HCT116 (cell line): ENCODE results near the gene IL26. TPM values are rescaled to one million over a fixed set of nuclear protein-coding genes. Genes with fewer than 3 reads are reported as not detected.

Source experiments
- ATAC-seq: fragments of 200-7000 bp; cut with Tn5 transposase; 2 replicates; pipeline ENCODE4 v1.9.1; 2020; ENCODE audit warnings: mild to moderate bottlenecking, moderate library complexity
- BruUV-seq: library from RNA; stranded (reverse); fragments of 400-500 nt; replicated peaks from 2 replicates; lab custom pipeline; 2021; lab: Mats Ljungman, UMichigan
- CTCF ChIA-PET: fragments of 300-600 bp; sonication (Branson Sonifier 250); formaldehyde crosslinking; loops from one replicate; lab custom pipeline; 2021; ENCODE audit warnings: antibody characterized with exemption; lab: Charles Lee
- POLR2A ChIA-PET: fragments of 300-600, 350-600 bp; sonication (Branson Sonifier 250); formaldehyde crosslinking; loops from one replicate; lab custom pipeline; 2021; ENCODE audit warnings: antibody characterized with exemption; lab: Charles Lee
- RAD21 ChIA-PET, 2 experiments: fragments of 300-600 bp; sonication (Branson Sonifier 250); formaldehyde crosslinking; loops; one replicate each; lab custom pipeline; 2023; ENCODE audit warnings: low total read pairs in 2 of 2; ENCODE audit not compliant: uncharacterized antibody in 2 of 2, unreplicated experiment in 2 of 2, low non-redundant PET in 1 of 2; lab: Charles Lee
- DNase-seq: peaks from one replicate; pipeline ENCODE4 v3.0.0-alpha.2; 2010; ENCODE audit warnings: low read depth, low spot score
- H2AFZ ChIP-seq: fragments of 200-600 bp; shearing (Covaris generic), sonication (generic); 2 replicates; pipeline ENCODE4 v1.6.1; 2017; ENCODE audit warnings: low read depth, mixed run types, mixed read lengths, antibody characterized with exemption, low read length; ENCODE audit not compliant: poor library complexity, severe bottlenecking
- H3K27ac ChIP-seq: 2 replicates; pipeline ENCODE4 v1.5.1; 2012; ENCODE audit warnings: low read depth, low read length
- H3K27me3 ChIP-seq: fragments of 200-600 bp; sonication (generic); 2 replicates; pipeline ENCODE4 v1.6.1; 2016; ENCODE audit warnings: mixed run types, low read length, mixed read lengths; ENCODE audit not compliant: insufficient read depth
- H3K36me3 ChIP-seq, 2 experiments: fragments of 200-500 bp in 1 of 2; fragments of 200-600 bp in 1 of 2; sonication (Bioruptor generic) in 1 of 2; sonication (generic) in 1 of 2; 2 replicates each; pipeline versions ENCODE4 v1.5.1 to v1.6.1; 2014 to 2016; ENCODE audit warnings: low read length in 2 of 2, inconsistent platforms in 1 of 2, mixed read lengths in 1 of 2, mixed run types in 1 of 2; ENCODE audit not compliant: insufficient read depth in 2 of 2, control insufficient read depth in 1 of 2
- H3K4me1 ChIP-seq, 2 experiments: fragments of 200-600 bp in 1 of 2; sonication (generic) in 1 of 2; 2 replicates each; pipeline versions ENCODE4 v1.5.1 to v1.6.1; 2012 to 2017; ENCODE audit warnings: low read length in 2 of 2, inconsistent platforms in 1 of 2, mild to moderate bottlenecking in 1 of 2, mixed read lengths in 1 of 2, mixed run types in 1 of 2, moderate library complexity in 1 of 2; ENCODE audit not compliant: insufficient read depth in 2 of 2, control insufficient read depth in 1 of 2
- H3K4me2 ChIP-seq: fragments of 200-600 bp; sonication (generic); 2 replicates; pipeline ENCODE4 v1.6.1; 2017; ENCODE audit warnings: mixed run types, low read length, mixed read lengths
- H3K4me3 ChIP-seq, 2 experiments: fragments of 200-600 bp in 1 of 2; sonication (generic) in 1 of 2; replicated peaks in 1 of 2; 2 replicates each; pipeline ENCODE4 v1.5.1; 2011 to 2016; ENCODE audit warnings: low read length in 2 of 2, control low read depth in 1 of 2, low read depth in 1 of 2, mild to moderate bottlenecking in 1 of 2, mixed read lengths in 1 of 2, mixed run types in 1 of 2
- H3K79me2 ChIP-seq: fragments of 200-600 bp; sonication (generic); 2 replicates; pipeline ENCODE4 v1.6.1; 2017; ENCODE audit warnings: mild to moderate bottlenecking, mixed run types, low read length, moderate library complexity, mixed read lengths; ENCODE audit not compliant: insufficient read depth
- H3K9ac ChIP-seq: fragments of 200-600 bp; sonication (generic); 2 replicates; pipeline ENCODE4 v1.6.1; 2016; ENCODE audit warnings: low read length, mixed read lengths
- H3K9me2 ChIP-seq: fragments of 200-600 bp; sonication (generic), shearing (Covaris generic); 2 replicates; pipeline ENCODE4 v1.6.1; 2017; ENCODE audit warnings: mixed run types, mild to moderate bottlenecking, moderate library complexity; ENCODE audit not compliant: insufficient read depth
- H3K9me3 ChIP-seq, 2 experiments: fragments of 200-500 bp in 1 of 2; fragments of 200-600 bp in 1 of 2; sonication (Bioruptor generic) in 1 of 2; sonication (generic) in 1 of 2; 2 replicates each; pipeline ENCODE4 v1.6.1; 2014 to 2017; ENCODE audit warnings: low read length in 2 of 2, mixed read lengths in 2 of 2, inconsistent platforms in 1 of 2, low read depth in 1 of 2, mild to moderate bottlenecking in 1 of 2, mixed run types in 1 of 2, moderate library complexity in 1 of 2; ENCODE audit not compliant: control insufficient read depth in 1 of 2, insufficient read depth in 1 of 2
- H4K20me1 ChIP-seq: fragments of 200-600 bp; sonication (generic), shearing (Covaris generic); 2 replicates; pipeline ENCODE4 v1.6.1; 2017; ENCODE audit warnings: mixed run types, mild to moderate bottlenecking, moderate library complexity; ENCODE audit not compliant: insufficient read depth
- CBX3 ChIP-seq: IDR thresholded peaks from 2 replicates; pipeline ENCODE4 v1.6.1; 2012; ENCODE audit warnings: low read depth
- CEBPB ChIP-seq: IDR thresholded peaks from 2 replicates; pipeline ENCODE4 v1.6.1; 2012; ENCODE audit warnings: low read depth
- EGR1 ChIP-seq: IDR thresholded peaks from 2 replicates; pipeline ENCODE4 v1.6.1; 2012; ENCODE audit warnings: low read depth
- ELF1 ChIP-seq: IDR thresholded peaks from 2 replicates; pipeline ENCODE4 v1.6.1; 2012; ENCODE audit warnings: low read depth, borderline replicate concordance
- EZH2 ChIP-seq: fragments of 200-600 bp; sonication (generic); IDR thresholded peaks from 2 replicates; pipeline ENCODE4 v1.6.1; 2017; ENCODE audit warnings: antibody characterized with exemption, mixed run types
- EZH2phosphoT487 ChIP-seq: fragments of 200-600 bp; IDR thresholded peaks from 2 replicates; pipeline ENCODE4 v1.6.1; 2018; ENCODE audit warnings: antibody characterized with exemption, borderline replicate concordance
- FOSL1 ChIP-seq: IDR thresholded peaks from 2 replicates; pipeline ENCODE4 v1.6.1; 2012; ENCODE audit warnings: low read depth
- JUND ChIP-seq: IDR thresholded peaks from 2 replicates; pipeline ENCODE4 v1.6.1; 2012
- POLR2A ChIP-seq: IDR thresholded peaks from 2 replicates; pipeline ENCODE4 v1.7.0; 2011; ENCODE audit warnings: borderline replicate concordance; ENCODE audit not compliant: insufficient read depth, insufficient read length; ENCODE audit errors: extremely low read depth
- RAD21 ChIP-seq: IDR thresholded peaks from 2 replicates; pipeline ENCODE4 v1.6.1; 2012; ENCODE audit warnings: low read depth, mild to moderate bottlenecking
- SRF ChIP-seq: IDR thresholded peaks from 2 replicates; pipeline ENCODE4 v1.6.1; 2012; ENCODE audit warnings: low read depth
- ZFX ChIP-seq: fragments of 450-650 bp; IDR thresholded peaks from 2 replicates; pipeline ENCODE4 v1.6.1; 2017
- intact Hi-C: fragments of 100-400 bp; cut with micrococcal nuclease; formaldehyde crosslinking; loops from 2 replicates; pipeline ENCODE4 v1.10.0; 2022
- total RNA-seq: library from RNA; stranded (reverse); gene quantifications from one replicate; pipeline ENCODE4 v1.2.1, GENCODE V29; 2021; ENCODE audit not compliant: unreplicated experiment
- TF ChIP-seq, protein P1 (sequence below): IDR thresholded peaks from 2 replicates; pipeline ENCODE4 v1.6.1; 2011; ENCODE audit warnings: mild to moderate bottlenecking, low read length, moderate library complexity; ENCODE audit not compliant: insufficient replicate concordance; ENCODE audit errors: extremely low read depth
- TF ChIP-seq, protein P2 (sequence below): IDR thresholded peaks from 2 replicates; pipeline ENCODE4 v1.6.1; 2012; ENCODE audit warnings: low read depth
- TF ChIP-seq, protein P3 (sequence below), 3 experiments: fragments of 200-600 bp in 1 of 3; sonication (generic) in 1 of 3; IDR thresholded peaks in 2 of 3; conservative IDR thresholded peaks in 1 of 3; 2 replicates each; pipeline ENCODE4 v1.5.1; 2012 to 2017; ENCODE audit warnings: low read depth in 2 of 3, low read length in 2 of 3, antibody characterized with exemption in 1 of 3, borderline replicate concordance in 1 of 3, control low read depth in 1 of 3, mild to moderate bottlenecking in 1 of 3, mixed read lengths in 1 of 3, mixed run types in 1 of 3, moderate library complexity in 1 of 3; ENCODE audit not compliant: insufficient read depth in 1 of 3

IL26 gene
- total RNA-seq, 1 experiment from 2014 or later = not detected

DNA sequence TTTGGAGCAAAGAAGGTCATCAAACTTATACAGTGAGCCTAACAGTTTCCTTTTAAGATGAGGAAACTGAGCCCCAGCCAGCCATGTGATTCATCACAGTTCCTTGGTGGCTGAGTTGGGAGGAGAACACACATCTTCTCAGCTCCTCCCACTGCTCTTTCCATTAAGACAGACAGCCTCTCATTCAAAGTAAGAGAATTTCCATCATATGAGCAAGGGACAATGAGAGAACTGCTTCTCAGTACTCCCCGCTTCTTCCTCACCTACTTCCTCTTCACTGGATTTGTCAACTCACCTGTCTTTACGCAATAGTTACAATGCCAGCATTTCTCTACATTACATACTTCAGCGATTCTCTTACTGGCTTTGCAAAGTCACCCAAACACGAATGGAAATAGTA lies 68.2 kb downstream of the IL26 start:
- Histone ChIP-seq H3K4me3 (no peak overlapping the region), H4K20me1 (no peaks in the 10 kb centered on the region), H3K79me2 (no peaks in the 10 kb centered on the region), H3K9ac (no peak overlapping the region), H3K36me3 (no peaks in the 10 kb centered on the region), H3K4me2 (no peak overlapping the region), H2AFZ (no peak overlapping the region), H3K4me1 (peaks cover 0 to 1% of the 10 kb centered on the region in 2 experiments; a peak in 1 of 4 replicates), H3K9me3 (no peaks in the 10 kb centered on the region), H3K27ac (no peak overlapping the region), H3K9me2 (no peaks in the 10 kb centered on the region), H3K27me3 (no peaks in the 10 kb centered on the region)
- POLR2A ChIA-PET = no interaction called here
- BruUV-seq = no TSS peak
- intact Hi-C loops = no loop called here
- DNase-seq (no peak), ATAC-seq (no peak)
- CTCF ChIA-PET = interaction anchor here (1.0 to 2.4 kb wide), 11 partner anchors 9 to 202 kb away, joined by 3 to 19 read pairs (median 5); no protein-coding TSS in a partner anchor
- no peak for TF ChIP-seq JUND
- no peak for TF ChIP-seq EZH2phosphoT487
- TF ChIP-seq CBX3 = no peak
- TF ChIP-seq, protein P1, sequence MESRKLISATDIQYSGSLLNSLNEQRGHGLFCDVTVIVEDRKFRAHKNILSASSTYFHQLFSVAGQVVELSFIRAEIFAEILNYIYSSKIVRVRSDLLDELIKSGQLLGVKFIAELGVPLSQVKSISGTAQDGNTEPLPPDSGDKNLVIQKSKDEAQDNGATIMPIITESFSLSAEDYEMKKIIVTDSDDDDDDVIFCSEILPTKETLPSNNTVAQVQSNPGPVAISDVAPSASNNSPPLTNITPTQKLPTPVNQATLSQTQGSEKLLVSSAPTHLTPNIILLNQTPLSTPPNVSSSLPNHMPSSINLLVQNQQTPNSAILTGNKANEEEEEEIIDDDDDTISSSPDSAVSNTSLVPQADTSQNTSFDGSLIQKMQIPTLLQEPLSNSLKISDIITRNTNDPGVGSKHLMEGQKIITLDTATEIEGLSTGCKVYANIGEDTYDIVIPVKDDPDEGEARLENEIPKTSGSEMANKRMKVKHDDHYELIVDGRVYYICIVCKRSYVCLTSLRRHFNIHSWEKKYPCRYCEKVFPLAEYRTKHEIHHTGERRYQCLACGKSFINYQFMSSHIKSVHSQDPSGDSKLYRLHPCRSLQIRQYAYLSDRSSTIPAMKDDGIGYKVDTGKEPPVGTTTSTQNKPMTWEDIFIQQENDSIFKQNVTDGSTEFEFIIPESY = no peak
- RAD21 ChIA-PET = no interaction called here

DNA sequence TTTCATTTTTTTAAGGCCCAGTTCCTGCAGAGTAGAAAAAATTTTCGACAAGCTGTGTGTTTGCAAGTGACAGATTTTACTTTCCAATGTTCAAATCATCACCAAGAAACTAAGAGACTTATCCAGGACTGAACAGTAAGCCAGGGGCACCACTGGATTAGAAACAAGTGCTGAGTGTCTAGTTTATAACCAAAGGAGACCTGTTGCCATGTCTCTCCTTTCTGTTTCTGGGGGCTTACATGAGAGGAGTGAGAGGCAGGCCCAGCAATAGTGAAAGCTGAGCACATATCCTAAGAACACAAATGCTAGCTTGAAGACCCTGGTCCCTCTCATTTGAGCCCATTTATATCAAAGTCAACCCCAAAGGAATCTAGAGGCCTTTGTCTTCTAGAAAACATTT lies 69.0 kb downstream of the IL26 start:
- Histone ChIP-seq H3K27ac (no peak overlapping the region), H3K9me3 (no peaks in the 10 kb centered on the region), H3K27me3 (no peaks in the 10 kb centered on the region), H3K9me2 (no peaks in the 10 kb centered on the region), H3K36me3 (no peaks in the 10 kb centered on the region), H4K20me1 (no peaks in the 10 kb centered on the region), H3K4me3 (no peak overlapping the region), H2AFZ (no peak overlapping the region), H3K9ac (no peak overlapping the region), H3K4me1 (no peaks in the 10 kb centered on the region), H3K4me2 (no peak overlapping the region), H3K79me2 (no peaks in the 10 kb centered on the region)
- no peak for DNase-seq
- no TSS peak for BruUV-seq
- intact Hi-C loops = no loop called here
- ChIA-PET POLR2A (no interaction called here), CTCF (interaction anchor here (1.0 kb wide), 1 partner anchor 116 kb away, joined by 4 read pairs; no protein-coding TSS in a partner anchor), RAD21 (no interaction called here)
- ATAC-seq = no peak
- TF ChIP-seq CBX3 = no peak
- no peak for TF ChIP-seq RAD21
- no peak for TF ChIP-seq FOSL1
- no peak for TF ChIP-seq ZFX
- no peak for TF ChIP-seq CEBPB
- TF ChIP-seq ELF1 = no peak
- TF ChIP-seq SRF = no peak
- no peak for TF ChIP-seq EGR1
- TF ChIP-seq JUND = no peak
- no peak for TF ChIP-seq EZH2
- TF ChIP-seq, protein P2, sequence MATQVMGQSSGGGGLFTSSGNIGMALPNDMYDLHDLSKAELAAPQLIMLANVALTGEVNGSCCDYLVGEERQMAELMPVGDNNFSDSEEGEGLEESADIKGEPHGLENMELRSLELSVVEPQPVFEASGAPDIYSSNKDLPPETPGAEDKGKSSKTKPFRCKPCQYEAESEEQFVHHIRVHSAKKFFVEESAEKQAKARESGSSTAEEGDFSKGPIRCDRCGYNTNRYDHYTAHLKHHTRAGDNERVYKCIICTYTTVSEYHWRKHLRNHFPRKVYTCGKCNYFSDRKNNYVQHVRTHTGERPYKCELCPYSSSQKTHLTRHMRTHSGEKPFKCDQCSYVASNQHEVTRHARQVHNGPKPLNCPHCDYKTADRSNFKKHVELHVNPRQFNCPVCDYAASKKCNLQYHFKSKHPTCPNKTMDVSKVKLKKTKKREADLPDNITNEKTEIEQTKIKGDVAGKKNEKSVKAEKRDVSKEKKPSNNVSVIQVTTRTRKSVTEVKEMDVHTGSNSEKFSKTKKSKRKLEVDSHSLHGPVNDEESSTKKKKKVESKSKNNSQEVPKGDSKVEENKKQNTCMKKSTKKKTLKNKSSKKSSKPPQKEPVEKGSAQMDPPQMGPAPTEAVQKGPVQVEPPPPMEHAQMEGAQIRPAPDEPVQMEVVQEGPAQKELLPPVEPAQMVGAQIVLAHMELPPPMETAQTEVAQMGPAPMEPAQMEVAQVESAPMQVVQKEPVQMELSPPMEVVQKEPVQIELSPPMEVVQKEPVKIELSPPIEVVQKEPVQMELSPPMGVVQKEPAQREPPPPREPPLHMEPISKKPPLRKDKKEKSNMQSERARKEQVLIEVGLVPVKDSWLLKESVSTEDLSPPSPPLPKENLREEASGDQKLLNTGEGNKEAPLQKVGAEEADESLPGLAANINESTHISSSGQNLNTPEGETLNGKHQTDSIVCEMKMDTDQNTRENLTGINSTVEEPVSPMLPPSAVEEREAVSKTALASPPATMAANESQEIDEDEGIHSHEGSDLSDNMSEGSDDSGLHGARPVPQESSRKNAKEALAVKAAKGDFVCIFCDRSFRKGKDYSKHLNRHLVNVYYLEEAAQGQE = no peak
- TF ChIP-seq, protein P3, sequence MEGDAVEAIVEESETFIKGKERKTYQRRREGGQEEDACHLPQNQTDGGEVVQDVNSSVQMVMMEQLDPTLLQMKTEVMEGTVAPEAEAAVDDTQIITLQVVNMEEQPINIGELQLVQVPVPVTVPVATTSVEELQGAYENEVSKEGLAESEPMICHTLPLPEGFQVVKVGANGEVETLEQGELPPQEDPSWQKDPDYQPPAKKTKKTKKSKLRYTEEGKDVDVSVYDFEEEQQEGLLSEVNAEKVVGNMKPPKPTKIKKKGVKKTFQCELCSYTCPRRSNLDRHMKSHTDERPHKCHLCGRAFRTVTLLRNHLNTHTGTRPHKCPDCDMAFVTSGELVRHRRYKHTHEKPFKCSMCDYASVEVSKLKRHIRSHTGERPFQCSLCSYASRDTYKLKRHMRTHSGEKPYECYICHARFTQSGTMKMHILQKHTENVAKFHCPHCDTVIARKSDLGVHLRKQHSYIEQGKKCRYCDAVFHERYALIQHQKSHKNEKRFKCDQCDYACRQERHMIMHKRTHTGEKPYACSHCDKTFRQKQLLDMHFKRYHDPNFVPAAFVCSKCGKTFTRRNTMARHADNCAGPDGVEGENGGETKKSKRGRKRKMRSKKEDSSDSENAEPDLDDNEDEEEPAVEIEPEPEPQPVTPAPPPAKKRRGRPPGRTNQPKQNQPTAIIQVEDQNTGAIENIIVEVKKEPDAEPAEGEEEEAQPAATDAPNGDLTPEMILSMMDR (IDR thresholded peaks at IDR 0.05 in 2 of 3, conservative IDR thresholded peaks at IDR 0.05 in 1 of 3; ENCODE audit: borderline replicate concordance in 1 of 3, insufficient read depth in 1 of 3, low read depth in 2 of 3, low read length in 2 of 3) = no peak
- TF ChIP-seq POLR2A = no peak
